Activated B cell treated with CpG ODN at 0.5 μM for 24 hours (primary cell): ENCODE results near the gene TPM1. TPM values are rescaled to one million over a fixed set of nuclear protein-coding genes. Genes with fewer than 3 reads are reported as not detected.

Source experiments
- ATAC-seq: fragments of 200-7000 bp; cut with Tn5 transposase; one replicate; pipeline ENCODE4 v1.10.0; 2021; ENCODE audit warnings: low read depth, mild to moderate bottlenecking, moderate library complexity
- CTCF ChIA-PET: fragments of 350-600 bp; sonication (Branson Sonifier 250); formaldehyde crosslinking; loops from one replicate; lab custom pipeline; 2021; ENCODE audit warnings: antibody characterized with exemption; lab: Charles Lee
- POLR2A ChIA-PET: fragments of 350-600 bp; sonication (Branson Sonifier 250); formaldehyde crosslinking; loops from one replicate; lab custom pipeline; 2021; ENCODE audit warnings: antibody characterized with exemption; lab: Charles Lee
- DNase-seq: peaks from one replicate; pipeline ENCODE4 v3.0.0; 2022
- H3K27ac Mint-ChIP-seq: one replicate; pipeline ENCODE4 v1.8.0; 2020; ENCODE audit warnings: mixed read lengths
- H3K27me3 Mint-ChIP-seq: one replicate; pipeline ENCODE4 v1.8.0; 2021; ENCODE audit warnings: mixed read lengths
- H3K36me3 Mint-ChIP-seq: one replicate; pipeline ENCODE4 v1.8.0; 2021; ENCODE audit warnings: low read depth, mixed read lengths
- H3K4me1 Mint-ChIP-seq: one replicate; pipeline ENCODE4 v1.8.0; 2021; ENCODE audit warnings: mixed read lengths
- H3K4me3 Mint-ChIP-seq: one replicate; pipeline ENCODE4 v1.8.0; 2020; ENCODE audit warnings: mild to moderate bottlenecking, mixed read lengths
- H3K9me3 Mint-ChIP-seq: one replicate; pipeline ENCODE4 v1.8.0; 2020; ENCODE audit warnings: mixed read lengths
- intact Hi-C: fragments of 100-400 bp; cut with micrococcal nuclease; formaldehyde crosslinking; loops from one replicate; pipeline ENCODE4 v1.15.1; 2024
- total RNA-seq: library from RNA; stranded (reverse); gene quantifications from 2 replicates; pipeline ENCODE4 v1.2.3, GENCODE V29; 2022
- TF ChIP-seq, protein P1 (sequence below): fragments of 200-600 bp; IDR thresholded peaks from one replicate; pipeline ENCODE4 v1.8.0; 2022; ENCODE audit warnings: antibody characterized with exemption, mild to moderate bottlenecking

The TPM1 gene
- total RNA-seq, 1 donor from 2014 or later: 7.8 TPM

DNA sequence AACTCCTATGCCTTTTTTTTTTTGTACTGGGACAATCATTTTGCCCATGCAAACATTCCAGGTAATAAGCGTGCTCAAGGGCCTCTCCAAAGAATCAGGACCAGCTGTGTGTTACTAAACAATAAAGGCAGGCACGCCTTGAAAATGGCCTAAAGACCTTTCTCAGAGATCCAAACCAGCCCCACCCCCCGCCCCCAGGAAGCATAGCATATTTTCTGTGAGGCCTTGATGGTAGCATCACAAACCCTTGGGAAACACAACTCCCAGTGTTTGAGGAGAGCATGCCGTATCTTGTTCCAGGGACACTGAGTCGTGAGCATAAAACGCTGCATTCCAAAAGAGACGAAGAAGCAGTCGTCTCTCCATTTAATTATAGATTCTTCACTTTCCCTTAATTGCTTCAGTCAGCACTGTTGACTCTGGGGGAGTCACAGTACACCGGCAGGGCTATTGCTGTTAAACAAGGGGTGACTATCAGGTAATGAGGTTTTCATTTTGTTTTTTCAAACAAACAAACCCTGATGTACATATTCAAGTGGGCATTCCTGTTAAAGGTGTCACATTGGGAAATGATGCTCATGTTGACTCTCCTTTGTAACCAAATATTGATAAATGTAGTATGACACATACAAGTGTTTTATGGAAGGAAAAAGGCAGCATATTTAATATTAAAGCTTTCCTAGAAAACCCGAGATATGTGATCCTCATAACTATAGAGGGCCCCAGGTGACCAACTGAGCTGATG lies 4.4 kb upstream of the TPM1 start:
- Mint-ChIP-seq H3K9me3 (no peaks in the 10 kb centered on the region), H3K4me1 (peaks cover 6% of the 10 kb centered on the region), H3K4me3 (no peak overlapping the region), H3K27me3 (peaks cover 23% of the 10 kb centered on the region), H3K36me3 (no peaks in the 10 kb centered on the region), H3K27ac (no peak overlapping the region)
- TF ChIP-seq, protein P1, sequence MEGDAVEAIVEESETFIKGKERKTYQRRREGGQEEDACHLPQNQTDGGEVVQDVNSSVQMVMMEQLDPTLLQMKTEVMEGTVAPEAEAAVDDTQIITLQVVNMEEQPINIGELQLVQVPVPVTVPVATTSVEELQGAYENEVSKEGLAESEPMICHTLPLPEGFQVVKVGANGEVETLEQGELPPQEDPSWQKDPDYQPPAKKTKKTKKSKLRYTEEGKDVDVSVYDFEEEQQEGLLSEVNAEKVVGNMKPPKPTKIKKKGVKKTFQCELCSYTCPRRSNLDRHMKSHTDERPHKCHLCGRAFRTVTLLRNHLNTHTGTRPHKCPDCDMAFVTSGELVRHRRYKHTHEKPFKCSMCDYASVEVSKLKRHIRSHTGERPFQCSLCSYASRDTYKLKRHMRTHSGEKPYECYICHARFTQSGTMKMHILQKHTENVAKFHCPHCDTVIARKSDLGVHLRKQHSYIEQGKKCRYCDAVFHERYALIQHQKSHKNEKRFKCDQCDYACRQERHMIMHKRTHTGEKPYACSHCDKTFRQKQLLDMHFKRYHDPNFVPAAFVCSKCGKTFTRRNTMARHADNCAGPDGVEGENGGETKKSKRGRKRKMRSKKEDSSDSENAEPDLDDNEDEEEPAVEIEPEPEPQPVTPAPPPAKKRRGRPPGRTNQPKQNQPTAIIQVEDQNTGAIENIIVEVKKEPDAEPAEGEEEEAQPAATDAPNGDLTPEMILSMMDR: no peak
- POLR2A ChIA-PET: no interaction called here
- no peak for ATAC-seq
- DNase-seq: no peak
- intact Hi-C loops: no loop called here
- CTCF ChIA-PET: interaction anchor here (1.2 to 1.8 kb wide), 2 partner anchors 10 to 11 kb away, joined by 3 to 6 read pairs; no protein-coding TSS in a partner anchor

DNA sequence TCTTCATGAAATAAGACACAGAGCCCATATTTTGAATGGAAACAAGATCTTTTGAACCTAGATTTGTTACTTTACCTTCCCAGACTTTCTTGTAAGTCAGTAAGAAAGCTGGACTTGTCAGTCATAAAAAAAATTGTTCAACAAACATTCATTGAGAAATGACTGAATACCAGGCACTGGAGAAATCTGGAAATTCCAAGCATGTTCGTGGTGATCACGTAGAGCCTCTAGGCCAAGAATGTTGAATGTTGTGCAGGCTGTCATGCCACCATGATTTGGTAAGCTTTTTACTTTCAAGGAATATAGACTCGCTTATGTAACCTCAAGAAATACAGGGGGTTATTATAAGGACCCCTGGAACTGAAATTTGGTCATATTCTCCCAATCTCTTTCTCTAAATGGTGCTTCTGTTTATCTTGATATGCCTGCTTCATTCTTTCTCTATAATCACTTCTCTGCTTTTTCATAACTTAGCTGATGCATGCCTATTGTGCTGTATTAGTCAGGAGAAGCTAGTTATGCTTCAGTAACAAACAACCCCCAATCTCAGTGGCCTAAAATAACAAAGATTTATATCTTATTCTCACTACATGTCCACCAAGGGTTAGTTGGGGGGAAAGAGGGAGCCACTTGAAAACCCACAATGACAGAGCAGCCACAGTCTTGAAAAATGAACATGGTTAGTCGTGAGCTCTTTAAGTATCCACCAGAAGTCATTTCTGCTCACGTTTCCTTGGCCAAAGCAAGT lies 3.4 kb upstream of the TPM1 start:
- POLR2A ChIA-PET: no interaction called here
- CTCF ChIA-PET: interaction anchor here (1.2 to 1.8 kb wide), 2 partner anchors 9 to 10 kb away, joined by 3 to 6 read pairs; no protein-coding TSS in a partner anchor
- H3K9me3 Mint-ChIP-seq: no peaks in the 10 kb centered on the region
- H3K27me3 Mint-ChIP-seq: peaks cover 29% of the 10 kb centered on the region
- intact Hi-C loops: no loop called here
- no peak overlapping the region for H3K4me3 Mint-ChIP-seq
- H3K27ac Mint-ChIP-seq: no peak overlapping the region
- H3K36me3 Mint-ChIP-seq: no peaks in the 10 kb centered on the region
- TF ChIP-seq, protein P1: no peak
- ATAC-seq (no peak), DNase-seq (no peak)
- H3K4me1 Mint-ChIP-seq: peaks cover 9% of the 10 kb centered on the region

DNA sequence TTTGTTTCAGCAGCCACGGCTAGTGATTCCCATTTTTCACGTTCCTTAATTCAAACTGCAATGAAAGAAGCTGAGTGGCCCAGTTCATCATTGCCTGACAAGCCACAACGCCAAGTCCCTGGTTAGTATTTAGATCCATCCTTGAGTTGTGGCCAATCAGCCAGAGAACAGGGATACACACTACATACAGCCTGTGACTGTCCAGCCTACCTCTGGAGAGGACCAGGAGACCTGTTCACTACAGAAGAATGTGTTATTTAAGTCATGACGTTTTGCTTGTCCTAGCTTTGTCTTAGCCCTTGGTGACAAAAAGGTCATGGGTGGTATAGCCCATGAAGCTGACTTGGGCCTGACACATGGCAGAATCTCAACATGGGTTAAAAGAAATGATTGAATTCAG lies 2.7 kb upstream of the TPM1 start:
- Mint-ChIP-seq H3K4me3 (no peak overlapping the region), H3K27me3 (peaks cover 33% of the 10 kb centered on the region), H3K36me3 (no peaks in the 10 kb centered on the region), H3K4me1 (peaks cover 9% of the 10 kb centered on the region), H3K27ac (no peak overlapping the region), H3K9me3 (no peaks in the 10 kb centered on the region)
- TF ChIP-seq, protein P1: no peak
- ChIA-PET POLR2A (no interaction called here), CTCF (no interaction called here)
- intact Hi-C loops: no loop called here
- ATAC-seq (no peak), DNase-seq (no peak)

DNA sequence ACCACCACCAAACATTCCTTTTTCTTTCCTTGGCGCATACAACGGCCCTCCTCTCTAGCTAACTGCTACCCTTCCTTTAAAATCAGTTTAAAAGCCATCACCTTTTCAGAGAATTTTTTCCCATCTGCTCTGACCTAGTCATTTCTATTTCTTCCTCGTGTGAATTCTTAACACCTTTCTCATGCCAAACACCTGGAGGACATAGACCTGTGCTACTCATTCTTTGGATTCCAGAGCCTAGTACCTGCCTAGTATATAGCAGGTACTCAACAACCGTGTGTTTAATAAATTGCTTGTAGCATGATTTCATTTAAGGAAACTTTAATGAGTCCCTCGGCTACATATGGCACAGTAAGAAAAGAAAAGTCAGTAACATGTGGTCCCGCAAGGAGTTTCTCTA lies 2.0 kb upstream of the TPM1 start:
- Mint-ChIP-seq H3K9me3 (no peaks in the 10 kb centered on the region), H3K27ac (no peak overlapping the region), H3K4me3 (no peak overlapping the region), H3K4me1 (peaks cover 9% of the 10 kb centered on the region), H3K36me3 (no peaks in the 10 kb centered on the region), H3K27me3 (peaks cover 37% of the 10 kb centered on the region)
- TF ChIP-seq, protein P1: no peak
- ATAC-seq: no peak
- no peak for DNase-seq
- intact Hi-C loops: no loop called here
- POLR2A ChIA-PET: no interaction called here
- CTCF ChIA-PET: no interaction called here

GRCh38 chr15:63040954-63041353 lies 1.6 kb upstream of the TPM1 start:
- ChIA-PET POLR2A (no interaction called here), CTCF (no interaction called here)
- DNase-seq (no peak), ATAC-seq (no peak)
- TF ChIP-seq, protein P1: no peak
- H3K4me3 Mint-ChIP-seq: no peak overlapping the region
- no peaks in the 10 kb centered on the region for H3K9me3 Mint-ChIP-seq
- no peaks in the 10 kb centered on the region for H3K36me3 Mint-ChIP-seq
- H3K27ac Mint-ChIP-seq: no peak overlapping the region
- intact Hi-C loops: no loop called here
- H3K27me3 Mint-ChIP-seq: peaks cover 41% of the 10 kb centered on the region
- peaks cover 9% of the 10 kb centered on the region for H3K4me1 Mint-ChIP-seq
